NCI-H1092 (cell line): ENCODE results near the gene ARPC2.

Source experiments
- DNase-seq: peaks from one replicate; lab custom pipeline; 2025; lab: John Stamatoyannopoulos, UW

Gene ARPC2

GRCh38 chr2:218290316-218291261, 73.6 kb downstream of the ARPC2 start:
- DNase-seq: no peak

GRCh38 chr2:218291318-218292047, 74.5 kb downstream of the ARPC2 start:
- DNase-seq: no peak

- no peak for DNase-seq
These were observed 75.3 kb downstream of the ARPC2 start, which contains the start of gene TMBIM1 for GRCh38 chr2:218292048-218293014. TMBIM1 (minus strand) TSS chr2:218292503; CDS start chr2:218282141, 10,362 bp downstream.

GRCh38 chr2:218293715-218294429, 76.9 kb downstream of the ARPC2 start:
- no peak for DNase-seq

GRCh38 chr2:218294430-218295022, 77.5 kb downstream of the ARPC2 start:
- DNase-seq: no peak

GRCh38 chr2:218295029-218295428, 78.0 kb downstream of the ARPC2 start:
- no peak for DNase-seq

GRCh38 chr2:218296200-218296599, 79.2 kb downstream of the ARPC2 start:
- DNase-seq: no peak

- DNase-seq: no peak
These were observed 79.9 kb downstream of the ARPC2 start for GRCh38 chr2:218296847-218297246.

- DNase-seq: no peak
These were observed 81.4 kb downstream of the ARPC2 start for GRCh38 chr2:218298314-218298875.

GRCh38 chr2:218300141-218300540, 83.2 kb downstream of the ARPC2 start:
- DNase-seq: no peak

- peak; percentile 73 for DNase-seq
These were observed 84.3 kb downstream of the ARPC2 start for GRCh38 chr2:218301176-218301819.
